ENCODE measurements around the gene SLC6A8.
A peak's percentile ranks its signal among the peaks of the same experiment; 100 is the strongest.
"Not testable (repeated sequence)": the region's sequence is repeated elsewhere in the genome, so short reads cannot be mapped to it uniquely, and the experiment has no call there.

SLC6A8 gene

GRCh38 chrX:153704021-153704526, 16.3 kb downstream of the SLC6A8 start:
- no peak for DNase-seq (ENCODE audit: low read depth, low spot score)

DNA sequence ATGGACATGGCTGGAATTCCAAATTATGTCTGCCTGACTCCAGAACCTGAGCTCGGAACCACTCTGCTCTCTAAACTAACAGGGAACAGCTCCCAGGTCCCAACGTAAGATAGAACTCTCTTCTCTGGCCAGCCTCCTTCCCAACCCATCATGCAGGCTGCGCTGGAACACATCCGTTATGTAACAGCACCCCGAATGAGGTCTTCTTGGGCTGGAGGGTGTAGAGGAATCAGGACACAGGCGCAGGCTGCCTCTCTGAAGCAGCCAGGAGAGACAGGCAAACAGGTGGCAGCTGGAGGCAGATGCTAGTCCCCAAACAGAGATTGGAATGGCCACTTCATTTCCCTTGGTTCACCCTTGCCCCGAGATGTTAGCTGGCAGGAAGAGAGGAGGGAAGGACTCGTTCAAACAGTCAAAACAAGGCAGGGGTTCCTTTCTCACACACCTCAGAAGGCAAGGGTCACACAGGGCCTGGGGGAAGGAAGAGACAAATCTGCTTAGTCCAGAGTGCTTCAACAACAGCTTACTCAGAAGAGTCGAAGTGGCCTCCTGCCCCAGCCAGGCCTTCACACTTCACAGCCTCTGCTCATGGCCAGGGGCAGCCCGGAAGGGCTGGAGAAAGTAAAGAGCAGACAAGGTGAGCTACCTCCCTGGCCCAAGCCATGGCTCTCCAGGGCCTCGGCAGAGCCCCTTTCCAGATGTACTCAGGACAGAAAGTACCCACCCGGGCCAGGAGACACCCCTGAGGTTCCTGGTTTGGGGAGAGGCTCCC, 17.1 kb downstream of the SLC6A8 start:
- peak overlapping the region; percentile 35 for H3K27ac ChIP-seq
- not testable (repeated sequence) for DNase-seq (ENCODE audit: low read depth, low spot score)

More at GRCh38 chrX:153704021-153704526, 16.3 kb downstream of the SLC6A8 start:
- peak overlapping the region; percentile 35 for H3K27ac ChIP-seq

GRCh38 chrX:153705403-153706060, 17.8 kb downstream of the SLC6A8 start:
- not testable (repeated sequence) for DNase-seq (ENCODE audit: low read depth, low spot score)
- peak overlapping the region; percentile 35 for H3K27ac ChIP-seq

DNA sequence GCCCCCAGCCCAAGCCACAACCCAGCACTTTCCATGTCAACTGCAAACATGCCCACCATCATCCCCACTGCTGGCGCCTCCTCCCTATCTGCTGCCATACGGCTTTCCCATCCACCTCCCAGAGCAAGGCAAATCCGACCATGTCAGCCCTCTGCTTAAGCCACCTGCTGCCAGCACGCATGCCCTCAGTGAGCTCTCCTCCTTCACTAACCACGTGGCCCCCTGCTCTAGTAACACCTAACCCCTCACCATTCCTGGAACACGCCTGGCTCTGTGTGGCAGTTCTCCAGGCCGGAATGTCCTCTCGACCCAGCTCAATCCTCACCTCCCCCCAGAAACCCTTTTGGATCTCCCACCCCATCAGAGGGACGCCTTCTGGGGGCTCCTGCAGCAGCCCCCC, 19.1 kb downstream of the SLC6A8 start:
- H3K27ac ChIP-seq = peak overlapping the region; percentile 35
- DNase-seq (ENCODE audit: low read depth, low spot score) = no peak

DNA sequence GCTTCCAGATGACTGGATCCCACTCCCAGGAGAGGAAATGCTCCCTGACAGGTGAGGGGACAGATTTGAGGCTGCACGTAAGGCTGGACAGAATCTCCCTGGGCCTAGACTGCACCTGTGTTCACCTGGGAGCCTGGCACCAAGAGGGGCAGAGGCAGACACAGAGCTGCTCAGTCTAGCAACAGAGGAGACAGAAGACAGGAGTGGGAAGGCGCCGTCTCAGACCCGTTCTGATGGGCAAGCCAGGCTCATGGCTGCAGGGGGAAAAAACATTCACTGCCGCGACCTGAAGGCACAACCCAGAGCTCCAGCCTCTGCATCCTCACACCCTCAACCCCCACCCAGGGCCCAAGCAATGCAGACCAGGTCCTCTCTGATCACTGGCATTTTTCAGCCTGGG, 19.7 kb downstream of the SLC6A8 start:
- no peak for DNase-seq (ENCODE audit: low read depth, low spot score)
- no peak overlapping the region for H3K27ac ChIP-seq

DNA sequence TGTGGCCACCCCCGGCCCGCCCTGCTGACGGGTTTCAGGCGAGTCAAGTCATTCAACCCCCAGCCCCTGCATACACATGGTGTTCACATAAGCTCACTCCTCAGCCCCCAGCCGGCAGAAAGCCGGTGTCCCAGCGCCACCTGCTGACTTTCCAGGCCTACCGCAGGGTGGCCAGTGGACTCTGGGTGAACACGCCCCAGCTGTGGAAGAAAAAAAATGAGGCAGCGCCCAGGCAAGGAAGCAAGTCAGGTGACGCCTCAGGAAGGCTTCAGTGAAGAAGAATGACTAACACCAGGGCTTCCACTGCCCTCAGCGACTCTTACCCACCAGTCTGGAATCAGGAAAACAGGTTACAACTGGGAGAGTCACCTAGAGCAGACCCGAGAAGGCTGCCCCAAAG, 20.7 kb downstream of the SLC6A8 start:
- DNase-seq (ENCODE audit: low read depth, low spot score) = peak; percentile 69
- peak overlapping the region; percentile 80 for H3K27ac ChIP-seq

GRCh38 chrX:153709726-153710674, 22.3 kb downstream of the SLC6A8 start:
- no peak for DNase-seq (ENCODE audit: low read depth, low spot score)
- H3K27ac ChIP-seq = peak overlapping the region; percentile 80

DNA sequence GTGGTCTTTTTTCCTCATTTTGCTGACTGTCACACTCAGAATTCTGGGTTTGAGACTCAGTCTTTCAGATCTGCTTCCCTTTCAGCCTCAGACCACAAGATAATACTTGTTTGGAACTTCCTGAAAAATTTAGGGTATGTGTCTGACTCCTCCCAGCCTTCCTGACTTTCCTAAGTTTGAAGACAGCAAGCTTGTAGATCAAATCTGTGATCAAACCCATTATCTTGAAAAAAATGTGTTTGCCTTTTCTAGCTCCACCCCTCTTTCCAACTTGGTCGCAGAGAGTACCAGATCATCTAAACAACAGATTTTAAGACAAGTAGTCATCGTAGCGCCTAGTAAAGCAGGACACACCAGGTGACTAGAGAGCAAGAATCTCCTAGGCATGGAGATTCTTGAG, 26.5 kb downstream of the SLC6A8 start:
- H3K27ac ChIP-seq = peak overlapping the region; percentile 26
- DNase-seq (ENCODE audit: low read depth, low spot score) = no peak

DNA sequence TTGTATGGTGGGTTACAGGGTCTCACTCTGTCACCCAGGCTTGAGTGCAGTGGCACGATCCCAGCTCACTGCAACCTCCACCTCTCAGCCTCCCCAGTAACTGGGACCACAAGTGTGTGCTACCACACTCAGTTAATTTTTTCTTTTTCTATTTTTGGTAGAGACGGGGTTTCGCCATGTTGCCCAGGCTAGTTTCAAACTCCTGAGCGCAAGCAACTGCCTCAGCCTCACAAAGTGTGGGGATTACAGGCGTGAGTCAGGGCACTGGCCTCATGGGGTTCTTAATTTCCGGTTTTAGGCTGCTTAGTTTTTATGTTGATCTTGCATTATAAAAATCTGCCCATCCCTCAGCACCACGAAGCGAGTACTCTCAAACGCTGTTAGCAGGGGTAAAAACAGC, 29.7 kb downstream of the SLC6A8 start:
- DNase-seq (ENCODE audit: low read depth, low spot score) = no peak
- H3K27ac ChIP-seq = no peak overlapping the region

GRCh38 chrX:153719238-153719637, 31.5 kb downstream of the SLC6A8 start:
- H3K27ac ChIP-seq = no peak overlapping the region
- no peak for DNase-seq (ENCODE audit: low read depth, low spot score)

DNA sequence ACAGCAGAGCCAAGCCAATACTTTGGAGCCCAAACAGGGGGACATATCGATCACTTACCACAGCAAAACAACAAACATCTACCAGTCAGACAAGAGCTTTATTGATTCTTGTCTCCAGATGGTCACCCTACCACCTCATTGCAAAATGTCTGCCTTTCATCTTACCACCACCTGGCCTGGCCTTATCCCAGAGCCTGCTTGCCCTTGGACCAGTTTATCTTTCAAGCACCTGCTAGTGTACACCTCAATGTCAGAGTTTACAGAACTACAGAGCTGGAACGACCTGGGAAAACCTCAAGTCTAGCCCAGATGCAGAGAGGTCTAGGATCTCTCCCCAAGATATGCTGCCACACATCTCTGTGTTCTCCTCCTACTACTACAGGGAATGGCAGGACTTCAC, 32.0 kb downstream of the SLC6A8 start:
- DNase-seq (ENCODE audit: low read depth, low spot score) = no peak
- H3K27ac ChIP-seq = no peak overlapping the region

GRCh38 chrX:153722704-153723350, 35.1 kb downstream of the SLC6A8 start:
- H3K27ac ChIP-seq = peak overlapping the region; percentile 92
- no peak for DNase-seq (ENCODE audit: low read depth, low spot score)

GRCh38 chrX:153723351-153724251, 35.9 kb downstream of the SLC6A8 start:
- no peak for DNase-seq (ENCODE audit: low read depth, low spot score)
- peak overlapping the region; percentile 92 for H3K27ac ChIP-seq

DNA sequence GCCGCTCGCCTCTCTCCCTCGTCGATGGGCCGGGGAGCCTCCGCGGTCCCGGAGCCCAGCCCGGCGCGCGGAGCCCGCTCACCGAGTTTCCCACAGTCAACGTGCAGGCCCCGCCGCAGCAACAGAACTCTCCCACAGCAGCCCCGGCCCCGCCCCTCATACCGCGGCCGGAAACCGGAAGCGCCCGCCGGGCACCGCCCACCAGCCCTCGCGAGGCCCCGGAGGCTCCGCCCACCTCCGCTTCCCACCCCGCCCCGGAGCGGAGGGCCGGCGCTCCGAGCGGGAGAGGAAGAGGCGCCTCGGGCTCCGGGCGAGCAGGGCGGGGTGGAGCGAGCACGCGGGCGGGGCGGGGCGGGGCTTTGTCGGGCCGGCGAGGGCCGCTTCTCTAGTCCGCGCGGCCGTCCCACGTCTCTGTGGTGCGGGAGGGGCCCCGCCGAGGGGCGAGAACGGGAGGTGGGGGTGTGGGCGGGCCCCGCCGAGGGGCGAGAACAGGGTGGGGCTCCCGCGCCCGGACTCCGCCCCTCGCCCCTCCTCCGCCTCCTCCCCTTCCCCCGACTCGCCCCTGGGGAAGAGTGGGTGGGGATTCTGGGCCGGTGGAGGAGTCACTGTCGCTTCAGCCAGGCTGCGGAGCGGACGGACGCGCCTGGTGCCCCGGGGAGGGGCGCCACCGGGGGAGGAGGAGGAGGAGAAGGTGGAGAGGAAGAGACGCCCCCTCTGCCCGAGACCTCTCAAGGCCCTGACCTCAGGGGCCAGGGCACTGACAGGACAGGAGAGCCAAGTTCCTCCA, 36.7 kb downstream of the SLC6A8 start, which contains the start of the genes ABCD1 and BCAP31:
ABCD1 (plus strand) TSS at position 605 of the 787 bp plus-strand sequence. CDS start 411 bp downstream, outside the sequence.
BCAP31 (minus strand) TSS at position 136 of the 787 bp plus-strand sequence. CDS start 1,143 bp downstream, outside the sequence.
- no peak for DNase-seq (ENCODE audit: low read depth, low spot score)
- peak within 1 kb of the TSS; percentile 92 for H3K27ac ChIP-seq

DNA sequence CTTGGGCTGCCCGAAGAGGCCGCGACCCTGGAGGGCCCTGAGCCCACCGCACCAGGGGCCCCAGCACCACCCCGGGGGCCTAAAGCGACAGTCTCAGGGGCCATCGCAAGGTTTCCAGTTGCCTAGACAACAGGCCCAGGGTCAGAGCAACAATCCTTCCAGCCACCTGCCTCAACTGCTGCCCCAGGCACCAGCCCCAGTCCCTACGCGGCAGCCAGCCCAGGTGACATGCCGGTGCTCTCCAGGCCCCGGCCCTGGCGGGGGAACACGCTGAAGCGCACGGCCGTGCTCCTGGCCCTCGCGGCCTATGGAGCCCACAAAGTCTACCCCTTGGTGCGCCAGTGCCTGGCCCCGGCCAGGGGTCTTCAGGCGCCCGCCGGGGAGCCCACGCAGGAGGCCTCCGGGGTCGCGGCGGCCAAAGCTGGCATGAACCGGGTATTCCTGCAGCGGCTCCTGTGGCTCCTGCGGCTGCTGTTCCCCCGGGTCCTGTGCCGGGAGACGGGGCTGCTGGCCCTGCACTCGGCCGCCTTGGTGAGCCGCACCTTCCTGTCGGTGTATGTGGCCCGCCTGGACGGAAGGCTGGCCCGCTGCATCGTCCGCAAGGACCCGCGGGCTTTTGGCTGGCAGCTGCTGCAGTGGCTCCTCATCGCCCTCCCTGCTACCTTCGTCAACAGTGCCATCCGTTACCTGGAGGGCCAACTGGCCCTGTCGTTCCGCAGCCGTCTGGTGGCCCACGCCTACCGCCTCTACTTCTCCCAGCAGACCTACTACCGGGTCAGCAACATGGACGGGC, 37.5 kb downstream of the SLC6A8 start:
- H3K27ac ChIP-seq = peak overlapping the region; percentile 92
- DNase-seq (ENCODE audit: low read depth, low spot score) = no peak

- DNase-seq (ENCODE audit: low read depth, low spot score) = no peak
- H3K27ac ChIP-seq = no peak overlapping the region
Observed at GRCh38 chrX:153725832-153726285, 38.1 kb downstream of the SLC6A8 start.
